ENCODE measurements around the gene RNF38. TPM values are rescaled to one million over a fixed set of nuclear protein-coding genes. Genes with fewer than 3 reads are reported as not detected.
A peak's percentile ranks its signal among the peaks of the same experiment; 100 is the strongest.

Gene RNF38
- total and polyA plus RNA-seq, 2 experiments from 2014 or later, result 13.7 to 61.9 TPM

DNA sequence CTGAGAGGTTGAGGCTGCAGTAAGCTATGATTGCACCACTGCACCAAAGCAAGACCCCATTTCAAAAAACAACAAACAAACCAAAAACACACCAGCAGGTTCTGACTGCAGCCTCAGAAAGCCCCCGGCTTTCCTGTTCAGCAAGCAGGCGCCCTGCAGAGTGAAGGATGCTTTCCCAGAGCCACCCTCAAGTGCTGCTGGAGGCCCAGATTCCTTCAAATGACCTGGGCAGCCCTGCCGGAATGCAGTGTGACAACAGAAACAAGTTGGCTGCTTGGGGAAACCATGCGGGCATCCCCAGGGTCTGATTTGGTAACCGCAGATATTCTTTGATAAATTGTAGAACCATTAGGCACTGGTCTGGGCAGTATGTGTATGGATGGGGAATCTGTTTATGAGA lies 106.2 kb downstream of the RNF38 start (continued):
- TF ChIP-seq, protein P1, sequence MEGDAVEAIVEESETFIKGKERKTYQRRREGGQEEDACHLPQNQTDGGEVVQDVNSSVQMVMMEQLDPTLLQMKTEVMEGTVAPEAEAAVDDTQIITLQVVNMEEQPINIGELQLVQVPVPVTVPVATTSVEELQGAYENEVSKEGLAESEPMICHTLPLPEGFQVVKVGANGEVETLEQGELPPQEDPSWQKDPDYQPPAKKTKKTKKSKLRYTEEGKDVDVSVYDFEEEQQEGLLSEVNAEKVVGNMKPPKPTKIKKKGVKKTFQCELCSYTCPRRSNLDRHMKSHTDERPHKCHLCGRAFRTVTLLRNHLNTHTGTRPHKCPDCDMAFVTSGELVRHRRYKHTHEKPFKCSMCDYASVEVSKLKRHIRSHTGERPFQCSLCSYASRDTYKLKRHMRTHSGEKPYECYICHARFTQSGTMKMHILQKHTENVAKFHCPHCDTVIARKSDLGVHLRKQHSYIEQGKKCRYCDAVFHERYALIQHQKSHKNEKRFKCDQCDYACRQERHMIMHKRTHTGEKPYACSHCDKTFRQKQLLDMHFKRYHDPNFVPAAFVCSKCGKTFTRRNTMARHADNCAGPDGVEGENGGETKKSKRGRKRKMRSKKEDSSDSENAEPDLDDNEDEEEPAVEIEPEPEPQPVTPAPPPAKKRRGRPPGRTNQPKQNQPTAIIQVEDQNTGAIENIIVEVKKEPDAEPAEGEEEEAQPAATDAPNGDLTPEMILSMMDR (conservative IDR thresholded peaks at IDR 0.05; ENCODE audit: low read depth in 2 of 2), result no peak
- TF ChIP-seq ZNF114 (CRISPR knock-in tag; IDR thresholded peaks at IDR 0.05) (no peak), EZH2phosphoT487 (IDR thresholded peaks at IDR 0.05; ENCODE audit: unreplicated experiment) (no peak)

DNA sequence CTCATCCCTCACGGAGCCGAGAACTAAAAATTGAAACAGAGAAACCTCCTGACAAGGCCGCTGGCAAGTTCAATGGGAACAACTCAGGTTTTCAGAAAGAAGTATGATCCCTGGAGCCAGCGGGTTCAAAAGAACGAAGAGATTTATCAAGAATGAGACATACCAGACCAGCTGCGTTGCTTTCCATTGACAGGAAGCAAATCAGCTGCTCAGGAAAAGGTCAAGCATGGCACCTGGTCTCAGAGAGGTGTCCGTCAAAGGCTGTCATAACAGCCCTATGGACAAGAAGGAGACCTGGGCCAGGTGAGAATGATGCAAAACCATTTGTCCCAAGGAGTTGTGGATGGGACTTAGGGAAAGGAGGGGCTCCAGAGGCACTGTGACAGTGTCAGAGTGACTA lies 106.9 kb downstream of the RNF38 start:
- H3K27me3 ChIP-seq (ENCODE audit: insufficient read depth), result no peaks in the 10 kb centered on the region
- H3K4me3 Mint-ChIP-seq, result no peak overlapping the region; the same call in 2 of the 3 replicates
- no peak for ATAC-seq
- H3K36me3 ChIP-seq (ENCODE audit: insufficient read depth), result no peaks in the 10 kb centered on the region
- H3K4me1 ChIP-seq (ENCODE audit: insufficient read depth), result no peaks in the 10 kb centered on the region
- no peak overlapping the region; the same call in 1 of the 2 replicates for H3K27ac Mint-ChIP-seq
- H3K9me3 Mint-ChIP-seq, result no peaks in the 10 kb centered on the region
- no peaks in the 10 kb centered on the region for H3K9me2 ChIP-seq (ENCODE audit: insufficient read depth)
- no peaks in the 10 kb centered on the region for H3F3A ChIP-seq (replicated peaks; ENCODE audit: low read depth)
- H2AFZ ChIP-seq, result 0 out of 2 replicates have a peak overlapping the region, but pooled peaks have one; percentile 29
- no peak for DNase-seq (ENCODE audit: low spot score)
- TF ChIP-seq, protein P1 (conservative IDR thresholded peaks at IDR 0.05; ENCODE audit: low read depth in 2 of 2), result no peak
- TF ChIP-seq EZH2 (IDR thresholded peaks at IDR 0.05; ENCODE audit: low read depth, unreplicated experiment) (no peak), EZH2phosphoT487 (IDR thresholded peaks at IDR 0.05; ENCODE audit: unreplicated experiment) (no peak)
- no peak overlapping the region for H3K4me2 ChIP-seq
- peaks cover 14% of the 10 kb centered on the region for H3K4me1 Mint-ChIP-seq
- peaks cover 3% of the 10 kb centered on the region for H3K27me3 Mint-ChIP-seq (ENCODE audit: insufficient read depth, low read depth, poor library complexity)
- H3K79me2 ChIP-seq (replicated peaks; ENCODE audit: insufficient read depth), result no peaks in the 10 kb centered on the region
- no peak overlapping the region for H3K4me3 ChIP-seq
- no peaks in the 10 kb centered on the region for H4K20me1 ChIP-seq (replicated peaks; ENCODE audit: insufficient read depth)
- no peaks in the 10 kb centered on the region for H3K36me3 Mint-ChIP-seq (ENCODE audit: low read depth)
- H3K27ac ChIP-seq (ENCODE audit: low read depth), result no peak overlapping the region

DNA sequence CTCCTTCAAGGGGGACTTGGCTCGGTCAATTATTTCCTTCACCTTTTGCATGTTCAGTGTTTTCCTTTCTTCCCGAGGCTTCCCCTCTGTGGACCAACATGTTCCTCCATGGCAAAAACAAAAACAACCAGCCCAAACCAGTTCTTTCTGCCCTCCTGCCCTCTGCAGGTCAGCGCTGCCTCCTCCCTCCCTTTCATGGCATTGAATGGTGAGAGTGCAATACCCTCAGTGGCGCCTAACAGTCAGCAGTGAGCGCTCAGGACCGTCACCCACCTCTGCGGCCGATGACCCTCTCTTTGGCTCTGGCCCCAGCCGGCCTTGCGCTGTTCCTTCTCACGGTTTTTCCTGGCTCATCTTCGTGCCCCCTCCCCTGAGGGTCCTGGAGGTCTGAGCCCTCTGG lies 107.4 kb downstream of the RNF38 start:
- Mint-ChIP-seq H3K36me3 (ENCODE audit: low read depth) (no peaks in the 10 kb centered on the region), H3K27me3 (ENCODE audit: insufficient read depth, low read depth, poor library complexity) (peaks cover 5% of the 10 kb centered on the region), H3K27ac (peak overlapping the region; percentile 66), H3K4me1 (peaks cover 14% of the 10 kb centered on the region), H3K4me3 (no peak overlapping the region), H3K9me3 (no peaks in the 10 kb centered on the region)
- no peaks in the 10 kb centered on the region for H3K27me3 ChIP-seq (ENCODE audit: insufficient read depth)
- ATAC-seq (peak; percentile 93), DNase-seq (ENCODE audit: low spot score) (peak; percentile 50)
- no peaks in the 10 kb centered on the region for H3K79me2 ChIP-seq (replicated peaks; ENCODE audit: insufficient read depth)
- H3K4me2 ChIP-seq, result peak overlapping the region; percentile 51; the same call in 1 of the 2 replicates
- no peaks in the 10 kb centered on the region for H3K36me3 ChIP-seq (ENCODE audit: insufficient read depth)
- no peak overlapping the region for H3K4me3 ChIP-seq
- H3K4me1 ChIP-seq (ENCODE audit: insufficient read depth), result no peaks in the 10 kb centered on the region
- H3K27ac ChIP-seq (ENCODE audit: low read depth), result peak overlapping the region; percentile 50; the same call in 1 of the 2 replicates
- no peaks in the 10 kb centered on the region for H4K20me1 ChIP-seq (replicated peaks; ENCODE audit: insufficient read depth)
- H3K9me2 ChIP-seq (ENCODE audit: insufficient read depth), result no peaks in the 10 kb centered on the region
- H3F3A ChIP-seq (replicated peaks; ENCODE audit: low read depth), result no peaks in the 10 kb centered on the region
- H2AFZ ChIP-seq, result 0 out of 2 replicates have a peak overlapping the region, but pooled peaks have one; percentile 29
- no peak for TF ChIP-seq NANOG (IDR thresholded peaks at IDR 0.05; ENCODE audit: borderline replicate concordance)
- TF ChIP-seq, protein P2, sequence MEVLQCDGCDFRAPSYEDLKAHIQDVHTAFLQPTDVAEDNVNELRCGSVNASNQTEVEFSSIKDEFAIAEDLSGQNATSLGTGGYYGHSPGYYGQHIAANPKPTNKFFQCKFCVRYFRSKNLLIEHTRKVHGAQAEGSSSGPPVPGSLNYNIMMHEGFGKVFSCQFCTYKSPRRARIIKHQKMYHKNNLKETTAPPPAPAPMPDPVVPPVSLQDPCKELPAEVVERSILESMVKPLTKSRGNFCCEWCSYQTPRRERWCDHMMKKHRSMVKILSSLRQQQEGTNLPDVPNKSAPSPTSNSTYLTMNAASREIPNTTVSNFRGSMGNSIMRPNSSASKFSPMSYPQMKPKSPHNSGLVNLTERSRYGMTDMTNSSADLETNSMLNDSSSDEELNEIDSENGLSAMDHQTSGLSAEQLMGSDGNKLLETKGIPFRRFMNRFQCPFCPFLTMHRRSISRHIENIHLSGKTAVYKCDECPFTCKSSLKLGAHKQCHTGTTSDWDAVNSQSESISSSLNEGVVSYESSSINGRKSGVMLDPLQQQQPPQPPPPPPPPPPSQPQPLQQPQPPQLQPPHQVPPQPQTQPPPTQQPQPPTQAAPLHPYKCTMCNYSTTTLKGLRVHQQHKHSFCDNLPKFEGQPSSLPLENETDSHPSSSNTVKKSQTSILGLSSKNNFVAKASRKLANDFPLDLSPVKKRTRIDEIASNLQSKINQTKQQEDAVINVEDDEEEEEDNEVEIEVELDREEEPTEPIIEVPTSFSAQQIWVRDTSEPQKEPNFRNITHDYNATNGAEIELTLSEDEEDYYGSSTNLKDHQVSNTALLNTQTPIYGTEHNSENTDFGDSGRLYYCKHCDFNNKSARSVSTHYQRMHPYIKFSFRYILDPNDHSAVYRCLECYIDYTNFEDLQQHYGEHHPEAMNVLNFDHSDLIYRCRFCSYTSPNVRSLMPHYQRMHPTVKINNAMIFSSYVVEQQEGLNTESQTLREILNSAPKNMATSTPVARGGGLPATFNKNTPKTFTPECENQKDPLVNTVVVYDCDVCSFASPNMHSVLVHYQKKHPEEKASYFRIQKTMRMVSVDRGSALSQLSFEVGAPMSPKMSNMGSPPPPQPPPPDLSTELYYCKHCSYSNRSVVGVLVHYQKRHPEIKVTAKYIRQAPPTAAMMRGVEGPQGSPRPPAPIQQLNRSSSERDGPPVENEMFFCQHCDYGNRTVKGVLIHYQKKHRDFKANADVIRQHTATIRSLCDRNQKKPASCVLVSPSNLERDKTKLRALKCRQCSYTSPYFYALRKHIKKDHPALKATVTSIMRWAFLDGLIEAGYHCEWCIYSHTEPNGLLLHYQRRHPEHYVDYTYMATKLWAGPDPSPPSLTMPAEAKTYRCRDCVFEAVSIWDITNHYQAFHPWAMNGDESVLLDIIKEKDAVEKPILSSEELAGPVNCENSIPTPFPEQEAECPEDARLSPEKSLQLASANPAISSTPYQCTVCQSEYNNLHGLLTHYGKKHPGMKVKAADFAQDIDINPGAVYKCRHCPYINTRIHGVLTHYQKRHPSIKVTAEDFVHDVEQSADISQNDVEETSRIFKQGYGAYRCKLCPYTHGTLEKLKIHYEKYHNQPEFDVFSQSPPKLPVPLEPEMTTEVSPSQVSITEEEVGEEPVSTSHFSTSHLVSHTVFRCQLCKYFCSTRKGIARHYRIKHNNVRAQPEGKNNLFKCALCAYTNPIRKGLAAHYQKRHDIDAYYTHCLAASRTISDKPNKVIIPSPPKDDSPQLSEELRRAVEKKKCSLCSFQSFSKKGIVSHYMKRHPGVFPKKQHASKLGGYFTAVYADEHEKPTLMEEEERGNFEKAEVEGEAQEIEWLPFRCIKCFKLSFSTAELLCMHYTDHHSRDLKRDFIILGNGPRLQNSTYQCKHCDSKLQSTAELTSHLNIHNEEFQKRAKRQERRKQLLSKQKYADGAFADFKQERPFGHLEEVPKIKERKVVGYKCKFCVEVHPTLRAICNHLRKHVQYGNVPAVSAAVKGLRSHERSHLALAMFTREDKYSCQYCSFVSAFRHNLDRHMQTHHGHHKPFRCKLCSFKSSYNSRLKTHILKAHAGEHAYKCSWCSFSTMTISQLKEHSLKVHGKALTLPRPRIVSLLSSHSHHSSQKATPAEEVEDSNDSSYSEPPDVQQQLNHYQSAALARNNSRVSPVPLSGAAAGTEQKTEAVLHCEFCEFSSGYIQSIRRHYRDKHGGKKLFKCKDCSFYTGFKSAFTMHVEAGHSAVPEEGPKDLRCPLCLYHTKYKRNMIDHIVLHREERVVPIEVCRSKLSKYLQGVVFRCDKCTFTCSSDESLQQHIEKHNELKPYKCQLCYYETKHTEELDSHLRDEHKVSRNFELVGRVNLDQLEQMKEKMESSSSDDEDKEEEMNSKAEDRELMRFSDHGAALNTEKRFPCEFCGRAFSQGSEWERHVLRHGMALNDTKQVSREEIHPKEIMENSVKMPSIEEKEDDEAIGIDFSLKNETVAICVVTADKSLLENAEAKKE (CRISPR knock-in tag; IDR thresholded peaks at IDR 0.05), result no peak
- TF ChIP-seq, protein P1 (conservative IDR thresholded peaks at IDR 0.05; ENCODE audit: low read depth in 2 of 2), result peak in 1 of 2 experiments; percentile 44; a peak in 3 of 4 replicates

Measured in GM23338 (cell line).